HEK293 (cell line): ENCODE measurements around the gene NEMP1.
A peak's percentile ranks its signal among the peaks of the same experiment; 100 is the strongest.

ENCODE experiments used
- CTCF ChIA-PET: fragments of 350-600 bp; formaldehyde crosslinking; extraction: SDS; loops from one replicate; lab custom pipeline; 2021; ENCODE audit warnings: antibody characterized with exemption; lab: Yijun Ruan, JAX
- POLR2A ChIA-PET: fragments of 300-600 bp; formaldehyde crosslinking; extraction: SDS; loops from one replicate; lab custom pipeline; 2020; ENCODE audit warnings: antibody characterized with exemption, inconsistent platforms; lab: Yijun Ruan, JAX
- H3K27ac ChIP-seq: fragments of 200-500 bp; sonication (Bioruptor generic); 2 replicates; pipeline ENCODE4 v1.5.1; 2014; ENCODE audit warnings: low read depth, low read length, control low read depth, inconsistent platforms; ENCODE audit errors: extremely low read depth
- H3K36me3 ChIP-seq, 2 experiments: fragments of 200-500 bp in 1 of 2; sonication (Bioruptor generic) in 1 of 2; 1 replicate in 1 of 2; 2 replicates in 1 of 2; pipeline ENCODE4 v1.5.1; 2014 to 2017; ENCODE audit warnings: inconsistent platforms in 2 of 2, low read length in 2 of 2; ENCODE audit not compliant: control insufficient read depth in 2 of 2, insufficient read depth in 1 of 2
- H3K4me1 ChIP-seq: fragments of 200-500 bp; sonication (Bioruptor generic); 2 replicates; pipeline ENCODE4 v1.5.1; 2014; ENCODE audit warnings: mild to moderate bottlenecking, low read length, inconsistent platforms; ENCODE audit not compliant: control insufficient read depth, insufficient read depth
- H3K4me3 ChIP-seq: 2 replicates; pipeline ENCODE4 v1.5.1; 2011; ENCODE audit warnings: low read depth, mild to moderate bottlenecking, control low read depth, low read length, moderate library complexity
- H3K9me3 ChIP-seq: fragments of 200-500 bp; sonication (Bioruptor generic); 2 replicates; pipeline ENCODE4 v1.5.1; 2014; ENCODE audit warnings: low read depth, low read length, inconsistent platforms; ENCODE audit not compliant: control insufficient read depth, insufficient read depth
- AEBP2 ChIP-seq: fragments of 450-650 bp; formaldehyde crosslinking; IDR thresholded peaks from 2 replicates; pipeline ENCODE4 v1.5.1; 2016; ENCODE audit warnings: missing biosample characterization, missing genetic modification characterization, borderline replicate concordance
- HIC1 ChIP-seq: fragments of 450-650 bp; formaldehyde crosslinking; IDR thresholded peaks from 2 replicates; pipeline ENCODE4 v1.5.1; 2016; ENCODE audit warnings: missing biosample characterization, missing genetic modification characterization
- KLF10 ChIP-seq: fragments of 450-650 bp; IDR thresholded peaks from 2 replicates; pipeline ENCODE4 v1.5.1; 2018; ENCODE audit warnings: missing biosample characterization, mild to moderate bottlenecking, missing genetic modification characterization
- PRDM1 ChIP-seq: fragments of 450-650 bp; formaldehyde crosslinking; IDR thresholded peaks from 2 replicates; pipeline ENCODE4; 2016; ENCODE audit warnings: missing biosample characterization, missing genetic modification characterization
- ZBTB11 ChIP-seq: fragments of 450-650 bp; formaldehyde crosslinking; conservative IDR thresholded peaks from 2 replicates; pipeline ENCODE4 v1.5.1; 2016; ENCODE audit warnings: low read depth, missing biosample characterization, missing genetic modification characterization
- ZBTB26 ChIP-seq: fragments of 450-650 bp; formaldehyde crosslinking; optimal IDR thresholded peaks from 2 replicates; pipeline ENCODE3; 2016; ENCODE audit warnings: missing biosample characterization, mild to moderate bottlenecking, missing genetic modification characterization
- ZBTB48 ChIP-seq: fragments of 450-650 bp; formaldehyde crosslinking; IDR thresholded peaks from 2 replicates; pipeline ENCODE4 v1.5.1; 2016; ENCODE audit warnings: missing biosample characterization, missing genetic modification characterization
- ZFHX2 ChIP-seq: fragments of 450-650 bp; formaldehyde crosslinking; conservative IDR thresholded peaks from 2 replicates; pipeline ENCODE4 v1.5.1; 2016; ENCODE audit warnings: missing biosample characterization, missing genetic modification characterization
- ZFP41 ChIP-seq: fragments of 450-650 bp; formaldehyde crosslinking; IDR thresholded peaks from 2 replicates; pipeline ENCODE4 v1.5.1; 2016; ENCODE audit warnings: missing biosample characterization, missing genetic modification characterization, borderline replicate concordance
- ZNF114 ChIP-seq: fragments of 450-650 bp; formaldehyde crosslinking; IDR thresholded peaks from 2 replicates; pipeline ENCODE4 v1.5.0; 2017; ENCODE audit warnings: missing biosample characterization, missing genetic modification characterization
- ZNF324 ChIP-seq: fragments of 450-650 bp; formaldehyde crosslinking; IDR thresholded peaks from 2 replicates; pipeline ENCODE4 v1.5.1; 2016; ENCODE audit warnings: missing biosample characterization, missing genetic modification characterization
- ZNF354C ChIP-seq: fragments of 450-650 bp; formaldehyde crosslinking; IDR thresholded peaks from 2 replicates; pipeline ENCODE4 v1.5.1; 2016; ENCODE audit warnings: missing biosample characterization, missing genetic modification characterization, low read depth, borderline replicate concordance
- ZNF404 ChIP-seq: fragments of 450-650 bp; formaldehyde crosslinking; IDR thresholded peaks from 2 replicates; pipeline ENCODE4 v1.5.1; 2017; ENCODE audit warnings: missing biosample characterization, missing genetic modification characterization
- ZNF473 ChIP-seq: fragments of 450-650 bp; formaldehyde crosslinking; IDR thresholded peaks from 2 replicates; pipeline ENCODE4 v1.5.1; 2017; ENCODE audit warnings: missing biosample characterization, missing genetic modification characterization
- ZNF510 ChIP-seq: fragments of 450-650 bp; formaldehyde crosslinking; IDR thresholded peaks from 2 replicates; pipeline ENCODE4 v1.5.1; 2018; ENCODE audit warnings: mild to moderate bottlenecking, missing genetic modification characterization, missing biosample characterization; ENCODE audit not compliant: insufficient replicate concordance
- ZNF529 ChIP-seq: fragments of 450-650 bp; formaldehyde crosslinking; IDR thresholded peaks from 2 replicates; pipeline ENCODE4 v1.5.1; 2017; ENCODE audit warnings: missing genetic modification characterization, missing biosample characterization; ENCODE audit not compliant: insufficient replicate concordance
- ZNF560 ChIP-seq: fragments of 450-650 bp; formaldehyde crosslinking; IDR thresholded peaks from 2 replicates; pipeline ENCODE4 v1.5.1; 2017; ENCODE audit warnings: missing biosample characterization, missing genetic modification characterization, borderline replicate concordance
- ZNF585B ChIP-seq: fragments of 450-650 bp; formaldehyde crosslinking; IDR thresholded peaks from 2 replicates; pipeline ENCODE4 v1.5.1; 2016; ENCODE audit warnings: missing biosample characterization, missing genetic modification characterization
- ZNF626 ChIP-seq: fragments of 450-650 bp; sonication (Bioruptor Pico); formaldehyde crosslinking; IDR thresholded peaks from 2 replicates; pipeline ENCODE4 v1.5.1; 2018; ENCODE audit warnings: missing biosample characterization, missing genetic modification characterization, inconsistent platforms
- ZNF645 ChIP-seq: fragments of 450-650 bp; formaldehyde crosslinking; IDR thresholded peaks from 2 replicates; pipeline ENCODE4; 2016; ENCODE audit warnings: missing biosample characterization, missing genetic modification characterization
- ZNF660 ChIP-seq: fragments of 450-650 bp; IDR thresholded peaks from 2 replicates; pipeline ENCODE4 v1.5.1; 2018; ENCODE audit warnings: missing biosample characterization, mild to moderate bottlenecking, missing genetic modification characterization
- ZNF776 ChIP-seq: fragments of 450-650 bp; formaldehyde crosslinking; IDR thresholded peaks from 2 replicates; pipeline ENCODE4 v1.5.0; 2017; ENCODE audit warnings: missing biosample characterization, missing genetic modification characterization, borderline replicate concordance
- ZNF791 ChIP-seq: fragments of 450-650 bp; formaldehyde crosslinking; IDR thresholded peaks from 2 replicates; pipeline ENCODE4 v1.5.1; 2016; ENCODE audit warnings: missing biosample characterization, missing genetic modification characterization

NEMP1 gene

GRCh38 chr12:57044468-57044867 is 34.1 kb downstream of the NEMP1 start (continued):
- no peak for TF ChIP-seq ZBTB11
- no peak for TF ChIP-seq HIC1 (tag by site-specific recombination)

- no peak overlapping the region for H3K4me3 ChIP-seq
- peak; percentile 63 for TF ChIP-seq PRDM1 (tag by site-specific recombination)
- TF ChIP-seq ZNF791 (tag by site-specific recombination): no peak
- ChIA-PET CTCF (interaction anchor here (1.0 to 1.7 kb wide), 2 partner anchors 17 to 50 kb away, joined by 3 to 10 read pairs; no protein-coding TSS in a partner anchor), POLR2A (no interaction called here)
- no peak overlapping the region for H3K27ac ChIP-seq
- H3K9me3 ChIP-seq: no peaks in the 10 kb centered on the region
- no peaks in the 10 kb centered on the region for H3K4me1 ChIP-seq
- H3K36me3 ChIP-seq: no peaks in the 10 kb centered on the region
These were observed 35.9 kb downstream of the NEMP1 start for GRCh38 chr12:57042695-57043094.

- Histone ChIP-seq H3K27ac (no peak overlapping the region), H3K9me3 (no peaks in the 10 kb centered on the region), H3K4me3 (no peak overlapping the region), H3K4me1 (no peaks in the 10 kb centered on the region), H3K36me3 (no peaks in the 10 kb centered on the region)
- no peak for TF ChIP-seq KLF10 (tag by site-specific recombination)
- no peak for TF ChIP-seq ZNF529 (tag by site-specific recombination)
- TF ChIP-seq ZNF404 (tag by site-specific recombination): no peak
- TF ChIP-seq ZFP41 (tag by site-specific recombination): no peak
- no peak for TF ChIP-seq ZBTB48
- no peak for TF ChIP-seq ZNF776 (tag by site-specific recombination)
- no peak for TF ChIP-seq ZNF324 (tag by site-specific recombination)
- no peak for TF ChIP-seq ZNF560
- TF ChIP-seq ZNF114: no peak
- TF ChIP-seq ZNF585B (tag by site-specific recombination): no peak
- TF ChIP-seq ZNF645: no peak
- no peak for TF ChIP-seq ZFHX2 (tag by site-specific recombination)
- TF ChIP-seq ZNF510 (tag by site-specific recombination): no peak
- no peak for TF ChIP-seq ZBTB26 (tag by site-specific recombination)
- TF ChIP-seq AEBP2 (tag by site-specific recombination): no peak
- no peak for TF ChIP-seq ZNF354C (tag by site-specific recombination)
- no peak for TF ChIP-seq ZNF660
- TF ChIP-seq ZNF473: no peak
- no peak for TF ChIP-seq ZNF626 (tag by site-specific recombination)
- CTCF ChIA-PET: interaction anchor here (0.7 to 1.7 kb wide), 7 partner anchors 20 to 72 kb away, joined by 3 to 7 read pairs (median 4); no protein-coding TSS in a partner anchor
- POLR2A ChIA-PET: interaction anchor here (1.2 kb wide), 1 partner anchor 9 kb away, joined by 3 read pairs; no protein-coding TSS in a partner anchor
These were observed 37.8 kb downstream of the NEMP1 start for GRCh38 chr12:57040750-57041149.
